IMR-90 (cell line): ENCODE results near the gene JAK1. TPM values are rescaled to one million over a fixed set of nuclear protein-coding genes. Genes with fewer than 3 reads are reported as not detected.

Experiments used
- ATAC-seq: fragments of 200-7000 bp; cut with Tn5 transposase; 2 replicates; pipeline ENCODE4 v1.9.1; 2020; ENCODE audit warnings: low read depth, mild to moderate bottlenecking, moderate library complexity
- BruUV-seq: library from RNA; stranded (reverse); fragments of 400-500 nt; replicated peaks from 2 replicates; lab custom pipeline; 2021; lab: Mats Ljungman, UMichigan
- CTCF ChIA-PET: fragments of 300-600 bp; formaldehyde crosslinking; extraction: SDS; loops from one replicate; lab custom pipeline; 2021; ENCODE audit warnings: antibody characterized with exemption; lab: Yijun Ruan, JAX
- POLR2A ChIA-PET: fragments of 300-600 bp; sonication (Branson Sonifier 250); formaldehyde crosslinking; loops from one replicate; lab custom pipeline; 2022; ENCODE audit warnings: antibody characterized with exemption; ENCODE audit not compliant: unreplicated experiment; lab: Charles Lee
- DNase-seq: peaks from one replicate; pipeline ENCODE4 v3.0.0; 2013
- H2AFZ ChIP-seq: replicated peaks from 2 replicates; pipeline ENCODE3; 2013; ENCODE audit warnings: low read length, mild to moderate bottlenecking; ENCODE audit not compliant: poor library complexity
- H2AK5ac ChIP-seq: 2 replicates; pipeline ENCODE4 v1.6.1; 2013; ENCODE audit warnings: low read depth, low read length, inconsistent platforms
- H2AK9ac ChIP-seq: replicated peaks from 2 replicates; pipeline ENCODE3; 2013; ENCODE audit warnings: mild to moderate bottlenecking, low read depth, low read length, moderate library complexity; ENCODE audit not compliant: poor library complexity
- H2BK120ac ChIP-seq: 2 replicates; pipeline ENCODE4 v1.6.1; 2013; ENCODE audit warnings: low read depth, low read length, inconsistent platforms
- H2BK15ac ChIP-seq: 3 replicates; pipeline ENCODE4 v1.6.1; 2013; ENCODE audit warnings: low read depth, low read length, inconsistent platforms
- H2BK20ac ChIP-seq: 2 replicates; pipeline ENCODE4 v1.6.1; 2013; ENCODE audit warnings: low read depth, mild to moderate bottlenecking, inconsistent platforms, low read length, moderate library complexity
- H2BK5ac ChIP-seq: 2 replicates; pipeline ENCODE4 v1.6.1; 2013; ENCODE audit warnings: mild to moderate bottlenecking, low read depth, low read length, inconsistent platforms; ENCODE audit not compliant: poor library complexity, severe bottlenecking
- H3K14ac ChIP-seq: replicated peaks from 2 replicates; pipeline ENCODE4 v1.6.1; 2013; ENCODE audit warnings: low read depth, low read length, inconsistent platforms
- H3K18ac ChIP-seq: 2 replicates; pipeline ENCODE4 v1.6.1; 2013; ENCODE audit warnings: low read depth, low read length, control low read depth
- H3K23ac ChIP-seq: 2 replicates; pipeline ENCODE4 v1.6.1; 2013; ENCODE audit warnings: low read depth, low read length, inconsistent platforms
- H3K27ac ChIP-seq: 2 replicates; pipeline ENCODE4 v1.5.1; 2013; ENCODE audit warnings: mild to moderate bottlenecking, control low read depth, low read length; ENCODE audit not compliant: insufficient read depth
- H3K27me3 ChIP-seq: 2 replicates; pipeline ENCODE4 v1.6.1; 2013; ENCODE audit warnings: low read length; ENCODE audit not compliant: control insufficient read depth, insufficient read depth
- H3K36me3 ChIP-seq: 2 replicates; pipeline ENCODE4 v1.6.1; 2013; ENCODE audit warnings: low read length, mixed read lengths; ENCODE audit not compliant: control insufficient read depth, insufficient read depth
- H3K4ac ChIP-seq: 2 replicates; pipeline ENCODE4 v1.6.1; 2013; ENCODE audit warnings: low read depth, low read length, inconsistent platforms
- H3K4me1 ChIP-seq: 2 replicates; pipeline ENCODE4 v1.6.1; 2013; ENCODE audit warnings: low read length, mixed read lengths; ENCODE audit not compliant: control insufficient read depth, insufficient read depth
- H3K4me2 ChIP-seq: 2 replicates; pipeline ENCODE4 v1.6.1; 2013; ENCODE audit warnings: low read depth, mild to moderate bottlenecking, control low read depth, low read length, moderate library complexity
- H3K4me3 ChIP-seq: 2 replicates; pipeline ENCODE4 v1.5.1; 2013; ENCODE audit warnings: low read depth, mild to moderate bottlenecking, control low read depth, low read length, moderate library complexity; ENCODE audit not compliant: insufficient read depth
- H3K56ac ChIP-seq: 2 replicates; pipeline ENCODE4 v1.6.1; 2013; ENCODE audit warnings: low read length, inconsistent platforms; ENCODE audit not compliant: insufficient read depth; ENCODE audit errors: extremely low read depth
- H3K79me1 ChIP-seq, 2 experiments: 2 replicates each; pipeline ENCODE4 v1.6.1; 2013; ENCODE audit warnings: low read length in 2 of 2, inconsistent platforms in 1 of 2, low read depth in 1 of 2
- H3K9ac ChIP-seq: 2 replicates; pipeline ENCODE4 v1.6.1; 2013; ENCODE audit warnings: low read depth, low read length, control low read depth
- H3K9me1 ChIP-seq: 2 replicates; pipeline ENCODE4 v1.6.1; 2013; ENCODE audit warnings: low read length, inconsistent platforms; ENCODE audit not compliant: insufficient read depth
- H3K9me3 ChIP-seq: 2 replicates; pipeline ENCODE4 v1.6.1; 2013; ENCODE audit warnings: low read length; ENCODE audit not compliant: control insufficient read depth, insufficient read depth
- H4K20me1 ChIP-seq: 2 replicates; pipeline ENCODE4 v1.6.1; 2013; ENCODE audit warnings: low read length, inconsistent platforms; ENCODE audit not compliant: insufficient read depth
- H4K5ac ChIP-seq: 2 replicates; pipeline ENCODE4 v1.6.1; 2013; ENCODE audit warnings: mild to moderate bottlenecking, low read depth, low read length, control low read depth
- H4K8ac ChIP-seq, 2 experiments: 2 replicates each; pipeline ENCODE4 v1.6.1; 2013; ENCODE audit warnings: low read depth in 2 of 2, low read length in 2 of 2, control low read depth in 1 of 2, inconsistent platforms in 1 of 2
- H4K91ac ChIP-seq: 2 replicates; pipeline ENCODE4 v1.6.1; 2013; ENCODE audit warnings: low read depth, low read length, inconsistent platforms; ENCODE audit not compliant: insufficient read depth
- BHLHE40 ChIP-seq: fragments of 150-350 bp; IDR thresholded peaks from 2 replicates; pipeline ENCODE4 v1.6.1; 2016; ENCODE audit warnings: mild to moderate bottlenecking, low read depth, low read length
- CEBPB ChIP-seq: IDR thresholded peaks from 2 replicates; pipeline ENCODE4 v1.6.1; 2012; ENCODE audit warnings: low read depth, low read length, improper control_type of control experiment
- CHD1 ChIP-seq: IDR thresholded peaks from 2 replicates; pipeline ENCODE4 v1.6.1; 2012; ENCODE audit warnings: low read depth, low read length, improper control_type of control experiment
- FOS ChIP-seq: fragments of 150-350 bp; IDR thresholded peaks from 2 replicates; pipeline ENCODE4 v1.6.1; 2016; ENCODE audit warnings: low read depth, low read length
- MAZ ChIP-seq: IDR thresholded peaks from 2 replicates; pipeline ENCODE4 v1.6.1; 2012; ENCODE audit warnings: low read depth, mild to moderate bottlenecking, low read length, improper control_type of control experiment, moderate library complexity, borderline replicate concordance
- MXI1 ChIP-seq: IDR thresholded peaks from 2 replicates; pipeline ENCODE4 v1.6.1; 2012; ENCODE audit warnings: low read depth, mild to moderate bottlenecking, low read length, moderate library complexity, borderline replicate concordance
- NFE2L2 ChIP-seq: fragments of 150-350 bp; IDR thresholded peaks from 2 replicates; pipeline ENCODE4 v1.6.1; 2016; ENCODE audit warnings: low read depth, mild to moderate bottlenecking, low read length
- POLR2A ChIP-seq: IDR thresholded peaks from 2 replicates; pipeline ENCODE4 v1.6.1; 2012; ENCODE audit warnings: mild to moderate bottlenecking, low read depth, low read length
- RAD21 ChIP-seq: IDR thresholded peaks from 2 replicates; pipeline ENCODE4 v1.6.1; 2012; ENCODE audit warnings: low read length, improper control_type of control experiment
- RCOR1 ChIP-seq: IDR thresholded peaks from 2 replicates; pipeline ENCODE4 v1.6.1; 2012; ENCODE audit warnings: mild to moderate bottlenecking, low read length, improper control_type of control experiment; ENCODE audit not compliant: insufficient replicate concordance
- SMC3 ChIP-seq: fragments of 150-350 bp; IDR thresholded peaks from 2 replicates; pipeline ENCODE4 v1.6.1; 2016; ENCODE audit warnings: low read depth, mild to moderate bottlenecking, antibody characterized with exemption, low read length, moderate library complexity
- USF2 ChIP-seq: fragments of 150-350 bp; IDR thresholded peaks from 2 replicates; pipeline ENCODE4 v1.6.1; 2017; ENCODE audit warnings: mild to moderate bottlenecking, antibody characterized with exemption, low read length, low read depth
- WGBS, 2 experiments: methylation state at CpG; one replicate each; pipeline versions ENCODE4 v1.1.5 to v1.1.7; 2013; ENCODE audit warnings: missing lambda C conversion rate in 2 of 2; ENCODE audit not compliant: insufficient read length in 1 of 2; ENCODE audit errors: extremely low coverage in 2 of 2; 5-methylcytosine and 5-hydroxymethylcytosine counted together
- dilution Hi-C: fragments of 300-500 bp; cut with HindIII; formaldehyde crosslinking; loops from one replicate; pipeline ENCODE4 v1.14.3; 2018; ENCODE audit warnings: low sequenced_read_pairs; ENCODE audit not compliant: unreplicated experiment
- in situ Hi-C: fragments of 300-500 bp; cut with MboI; formaldehyde crosslinking; loops from 3 replicates; pipeline ENCODE4 v1.14.3; 2019; ENCODE audit warnings: low sequenced_read_pairs, inconsistent platforms, mixed read lengths
- intact Hi-C: fragments of 100-400 bp; cut with micrococcal nuclease; formaldehyde crosslinking; loops from 2 replicates; pipeline ENCODE4 v1.10.0; 2022
- polyA plus RNA-seq, 3 experiments: library from polyadenylated mRNA; depleted of rRNA; stranded (reverse); fragments of >200 nt; gene quantifications; 2 replicates each; pipeline ENCODE4 v1.2.3, GENCODE V29; 2012; ENCODE audit warnings: low replicate concordance in 1 of 3
- total RNA-seq: library from RNA; depleted of rRNA; stranded (reverse); fragments of >200 nt; gene quantifications from 2 replicates; pipeline ENCODE4 v1.2.3, GENCODE V29; 2012

JAK1 gene
- total and polyA plus RNA-seq, 2 of the 4 experiments (the other 2 are of a cell fraction), result 76.9 to 103 TPM

- no peaks in the 10 kb centered on the region for H3K27me3 ChIP-seq
- intact Hi-C loops (no loop called here), in situ Hi-C loops (loop anchor here (10.0 kb wide), 1 partner anchor 132 kb away; no protein-coding TSS in a partner anchor), dilution Hi-C loops (no loop called here)
- WGBS, 2 experiments, result 94% methylated on average over 5 of the region's 5 CpGs; no CpG with 5 or more reads in 1 of the 2 experiments
- H3K9ac ChIP-seq, result no peak overlapping the region
- BruUV-seq, result no TSS peak
- TF ChIP-seq CEBPB, result no peak
- TF ChIP-seq RCOR1, result no peak
- TF ChIP-seq FOS, result no peak
- TF ChIP-seq NFE2L2, result no peak
- TF ChIP-seq MXI1, result no peak
- no peak for TF ChIP-seq BHLHE40
- no peak for TF ChIP-seq MAZ
- TF ChIP-seq RAD21, result no peak
- TF ChIP-seq SMC3, result no peak
- TF ChIP-seq POLR2A, result no peak
- no peak for TF ChIP-seq USF2
- TF ChIP-seq CHD1, result no peak
- no peak overlapping the region for H3K56ac ChIP-seq
- H4K91ac ChIP-seq, result no peak overlapping the region
- no peak overlapping the region for H3K4me2 ChIP-seq
- H2BK120ac ChIP-seq, result no peak overlapping the region
- ATAC-seq (no peak), DNase-seq (no peak)
- H2AK9ac ChIP-seq, result no peak overlapping the region
- H3K4ac ChIP-seq, result no peak overlapping the region
- no peak overlapping the region for H2BK5ac ChIP-seq
- H3K36me3 ChIP-seq, result no peaks in the 10 kb centered on the region; the same call in 1 of the 2 replicates
- H4K5ac ChIP-seq, result no peak overlapping the region
- no peak overlapping the region for H2AFZ ChIP-seq
- H3K18ac ChIP-seq, result no peak overlapping the region
- no peaks in the 10 kb centered on the region for H3K79me1 ChIP-seq
- no peak overlapping the region for H3K4me3 ChIP-seq
- H2AK5ac ChIP-seq, result no peak overlapping the region
- H3K4me1 ChIP-seq, result peaks cover 6% of the 10 kb centered on the region; the same call in 1 of the 2 replicates
- no peaks in the 10 kb centered on the region for H4K20me1 ChIP-seq
- CTCF ChIA-PET, result interaction anchor here (0.6 to 0.7 kb wide), 2 partner anchors 144 to 1647 kb away, joined by 3 to 4 read pairs; no protein-coding TSS in a partner anchor
- no peak overlapping the region for H3K14ac ChIP-seq
- POLR2A ChIA-PET, result interaction anchor here (0.5 kb wide), 1 partner anchor 63 kb away, joined by 4 read pairs; no protein-coding TSS in a partner anchor
- no peaks in the 10 kb centered on the region for H3K9me1 ChIP-seq
- H2BK20ac ChIP-seq, result no peak overlapping the region
- H4K8ac ChIP-seq, result no peak overlapping the region
- H2BK15ac ChIP-seq, result no peak overlapping the region
- no peak overlapping the region for H3K23ac ChIP-seq
- no peaks in the 10 kb centered on the region for H3K9me3 ChIP-seq
- H3K27ac ChIP-seq, result no peak overlapping the region
Measured at GRCh38 chr1:64826991-64827390, 139.4 kb downstream of the JAK1 start.
